WTC11 (cell line): ENCODE data around the gene NR3C2. TPM values are rescaled to one million over a fixed set of nuclear protein-coding genes. Genes with fewer than 3 reads are reported as not detected.

ENCODE experiments used
- ATAC-seq: fragments of 200-7000 bp; cut with Tn5 transposase; 2 replicates; pipeline ENCODE4 v1.10.0; 2021; ENCODE audit warnings: mild to moderate bottlenecking, moderate library complexity
- CTCF ChIA-PET: fragments of 300-600 bp; sonication (Branson Sonifier 250); formaldehyde crosslinking; loops from one replicate; lab custom pipeline; 2021; ENCODE audit warnings: antibody characterized with exemption; lab: Charles Lee
- POLR2A ChIA-PET: fragments of 350-600 bp; sonication (Branson Sonifier 250); formaldehyde crosslinking; loops from one replicate; lab custom pipeline; 2021; ENCODE audit warnings: antibody characterized with exemption; lab: Charles Lee
- DNase-seq: peaks from one replicate; pipeline ENCODE4 v3.0.0; 2021; ENCODE audit warnings: low spot score
- H3K27ac Mint-ChIP-seq: 2 replicates; pipeline ENCODE4 v1.8.0; 2021; ENCODE audit warnings: mixed read lengths
- H3K27me3 Mint-ChIP-seq: 2 replicates; pipeline ENCODE4 v1.8.0; 2021; ENCODE audit warnings: low read depth, mild to moderate bottlenecking, moderate library complexity, mixed read lengths
- H3K36me3 Mint-ChIP-seq: 2 replicates; pipeline ENCODE4 v1.8.0; 2021; ENCODE audit warnings: mixed read lengths
- H3K4me1 Mint-ChIP-seq: 2 replicates; pipeline ENCODE4 v1.8.0; 2022; ENCODE audit warnings: mixed read lengths
- H3K4me3 Mint-ChIP-seq: 2 replicates; pipeline ENCODE4 v1.8.0; 2021; ENCODE audit warnings: mild to moderate bottlenecking, moderate library complexity, mixed read lengths
- H3K9me3 Mint-ChIP-seq: 2 replicates; pipeline ENCODE4 v1.8.0; 2021; ENCODE audit warnings: mixed read lengths
- AFF4 ChIP-seq: sonication (generic); formaldehyde crosslinking; IDR thresholded peaks from 2 replicates; pipeline ENCODE4 v1.8.1; 2023; ENCODE audit warnings: mild to moderate bottlenecking, missing genetic modification reagents, borderline replicate concordance
- ATF1 ChIP-seq: sonication (generic); formaldehyde crosslinking; IDR thresholded peaks from 2 replicates; pipeline ENCODE4 v1.8.1; 2023; ENCODE audit warnings: mild to moderate bottlenecking, moderate library complexity, missing genetic modification reagents
- E2F4 ChIP-seq: sonication (generic); formaldehyde crosslinking; IDR thresholded peaks from 2 replicates; pipeline ENCODE4 v1.8.1; 2022; ENCODE audit warnings: low read depth, mild to moderate bottlenecking, moderate library complexity, missing genetic modification reagents, borderline replicate concordance
- E2F5 ChIP-seq: sonication (generic); formaldehyde crosslinking; IDR thresholded peaks from 2 replicates; pipeline ENCODE4 v1.8.1; 2022; ENCODE audit warnings: mild to moderate bottlenecking, moderate library complexity, missing genetic modification reagents
- EMX1 ChIP-seq: fragments of 250-450 bp; sonication (Bioruptor Pico); IDR thresholded peaks from 2 replicates; pipeline ENCODE4 v1.8.0; 2021; ENCODE audit warnings: mild to moderate bottlenecking
- FOXJ3 ChIP-seq: sonication (generic); formaldehyde crosslinking; IDR thresholded peaks from 2 replicates; pipeline ENCODE4 v1.9.0; 2021; ENCODE audit warnings: missing genetic modification reagents, mild to moderate bottlenecking, borderline replicate concordance
- FOXK1 ChIP-seq: sonication (generic); formaldehyde crosslinking; IDR thresholded peaks from 2 replicates; pipeline ENCODE4 v1.8.0; 2022; ENCODE audit warnings: mild to moderate bottlenecking, moderate library complexity, missing genetic modification reagents
- GABPB1 ChIP-seq: sonication (generic); formaldehyde crosslinking; IDR thresholded peaks from 2 replicates; pipeline ENCODE4 v1.8.1; 2023; ENCODE audit warnings: mild to moderate bottlenecking, missing genetic modification reagents
- IRF2 ChIP-seq: sonication (generic); formaldehyde crosslinking; IDR thresholded peaks from 2 replicates; pipeline ENCODE4 v1.8.0; 2022; ENCODE audit warnings: low read depth, missing genetic modification reagents, borderline replicate concordance
- JUN ChIP-seq: sonication (generic); formaldehyde crosslinking; IDR thresholded peaks from 2 replicates; pipeline ENCODE4 v1.8.0; 2023; ENCODE audit warnings: mild to moderate bottlenecking, missing genetic modification reagents
- NFATC4 ChIP-seq: fragments of 250-450 bp; sonication (Bioruptor Pico); IDR thresholded peaks from 2 replicates; pipeline ENCODE4 v1.9.0; 2021; ENCODE audit warnings: mild to moderate bottlenecking
- SMAD4 ChIP-seq: sonication (generic); formaldehyde crosslinking; IDR thresholded peaks from 2 replicates; pipeline ENCODE4 v1.8.0; 2022; ENCODE audit warnings: mild to moderate bottlenecking, missing genetic modification reagents
- USF1 ChIP-seq: sonication (generic); formaldehyde crosslinking; IDR thresholded peaks from 2 replicates; pipeline ENCODE4 v1.8.0; 2022; ENCODE audit warnings: mild to moderate bottlenecking, missing genetic modification reagents
- ZNF121 ChIP-seq: sonication (generic); formaldehyde crosslinking; IDR thresholded peaks from 2 replicates; pipeline ENCODE4 v1.8.0; 2023; ENCODE audit warnings: missing genetic modification reagents
- ZNF423 ChIP-seq: fragments of 250-450 bp; sonication (Bioruptor Pico); IDR thresholded peaks from 2 replicates; pipeline ENCODE4 v2.1.2; 2022; ENCODE audit warnings: mild to moderate bottlenecking, moderate library complexity
- total RNA-seq: library from RNA; stranded (reverse); gene quantifications from 3 replicates; pipeline ENCODE4 v1.2.3, GENCODE V29; 2021
- TF ChIP-seq, protein P1 (sequence below): sonication (generic); formaldehyde crosslinking; IDR thresholded peaks from 2 replicates; pipeline ENCODE4 v1.8.1; 2023; ENCODE audit warnings: mild to moderate bottlenecking, missing genetic modification reagents
- TF ChIP-seq, protein P2 (sequence below): fragments of 250-450 bp; sonication (Bioruptor Pico); IDR thresholded peaks from 2 replicates; pipeline ENCODE4 v1.9.0; 2021; ENCODE audit warnings: mild to moderate bottlenecking, borderline replicate concordance
- TF ChIP-seq, protein P3 (sequence below): sonication (generic); formaldehyde crosslinking; conservative IDR thresholded peaks from 2 replicates; pipeline ENCODE4 v1.8.1; 2023; ENCODE audit warnings: mild to moderate bottlenecking, low read depth, missing genetic modification reagents, moderate library complexity

The NR3C2 gene
- total RNA-seq, 1 experiment from 2014 or later: 2.8 TPM

DNA sequence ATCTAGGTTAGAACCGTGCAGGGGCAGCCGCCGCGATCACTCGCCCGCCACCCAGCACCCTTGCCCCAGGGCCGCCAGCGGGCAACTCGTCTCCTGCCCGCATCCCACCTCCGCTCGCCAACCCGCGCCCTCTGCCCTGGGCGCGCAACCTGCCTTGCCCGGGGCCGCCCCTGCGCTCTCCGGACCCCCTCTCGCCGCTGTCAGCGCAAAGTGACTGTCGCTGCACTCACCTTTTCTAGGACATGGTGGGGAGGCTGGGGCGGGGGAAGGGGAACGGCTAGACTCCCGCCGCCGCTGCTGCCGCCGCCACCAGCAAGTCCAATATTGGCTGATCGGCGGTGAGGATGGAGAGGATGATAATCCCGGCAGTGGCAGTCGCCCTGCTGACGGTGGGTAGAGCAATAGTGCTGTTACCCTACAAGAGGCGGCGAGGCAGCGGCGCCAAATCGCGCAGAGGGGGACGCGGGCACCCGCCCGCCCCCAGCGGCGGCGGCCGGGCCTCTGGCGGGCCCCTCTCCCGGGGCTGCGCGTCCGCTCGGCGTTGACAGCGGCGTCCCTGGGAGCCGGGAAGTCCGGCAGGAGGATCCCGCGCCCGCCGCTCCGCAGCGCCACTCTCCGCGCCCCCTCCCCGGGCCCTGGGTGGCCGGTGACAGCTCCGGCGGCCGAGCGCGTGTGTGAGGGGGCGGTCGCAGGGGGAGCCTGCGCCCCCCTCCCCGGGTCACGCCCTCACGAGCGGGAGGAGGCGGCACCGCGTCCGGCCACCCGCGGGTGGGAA, 2.3 kb upstream of the NR3C2 start:
- Mint-ChIP-seq H3K36me3 (no peaks in the 10 kb centered on the region), H3K27ac (no peak overlapping the region), H3K4me1 (peaks cover 22% of the 10 kb centered on the region), H3K9me3 (no peaks in the 10 kb centered on the region), H3K27me3 (peaks cover 60% of the 10 kb centered on the region), H3K4me3 (peak overlapping the region; percentile 96)
- TF ChIP-seq E2F5 (CRISPR knock-in tag) (no peak), GABPB1 (CRISPR knock-in tag) (no peak), ATF1 (no peak), JUN (CRISPR knock-in tag) (no peak), NFATC4 (no peak)
- TF ChIP-seq, protein P1, sequence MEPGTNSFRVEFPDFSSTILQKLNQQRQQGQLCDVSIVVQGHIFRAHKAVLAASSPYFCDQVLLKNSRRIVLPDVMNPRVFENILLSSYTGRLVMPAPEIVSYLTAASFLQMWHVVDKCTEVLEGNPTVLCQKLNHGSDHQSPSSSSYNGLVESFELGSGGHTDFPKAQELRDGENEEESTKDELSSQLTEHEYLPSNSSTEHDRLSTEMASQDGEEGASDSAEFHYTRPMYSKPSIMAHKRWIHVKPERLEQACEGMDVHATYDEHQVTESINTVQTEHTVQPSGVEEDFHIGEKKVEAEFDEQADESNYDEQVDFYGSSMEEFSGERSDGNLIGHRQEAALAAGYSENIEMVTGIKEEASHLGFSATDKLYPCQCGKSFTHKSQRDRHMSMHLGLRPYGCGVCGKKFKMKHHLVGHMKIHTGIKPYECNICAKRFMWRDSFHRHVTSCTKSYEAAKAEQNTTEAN: no peak
- TF ChIP-seq, protein P2, sequence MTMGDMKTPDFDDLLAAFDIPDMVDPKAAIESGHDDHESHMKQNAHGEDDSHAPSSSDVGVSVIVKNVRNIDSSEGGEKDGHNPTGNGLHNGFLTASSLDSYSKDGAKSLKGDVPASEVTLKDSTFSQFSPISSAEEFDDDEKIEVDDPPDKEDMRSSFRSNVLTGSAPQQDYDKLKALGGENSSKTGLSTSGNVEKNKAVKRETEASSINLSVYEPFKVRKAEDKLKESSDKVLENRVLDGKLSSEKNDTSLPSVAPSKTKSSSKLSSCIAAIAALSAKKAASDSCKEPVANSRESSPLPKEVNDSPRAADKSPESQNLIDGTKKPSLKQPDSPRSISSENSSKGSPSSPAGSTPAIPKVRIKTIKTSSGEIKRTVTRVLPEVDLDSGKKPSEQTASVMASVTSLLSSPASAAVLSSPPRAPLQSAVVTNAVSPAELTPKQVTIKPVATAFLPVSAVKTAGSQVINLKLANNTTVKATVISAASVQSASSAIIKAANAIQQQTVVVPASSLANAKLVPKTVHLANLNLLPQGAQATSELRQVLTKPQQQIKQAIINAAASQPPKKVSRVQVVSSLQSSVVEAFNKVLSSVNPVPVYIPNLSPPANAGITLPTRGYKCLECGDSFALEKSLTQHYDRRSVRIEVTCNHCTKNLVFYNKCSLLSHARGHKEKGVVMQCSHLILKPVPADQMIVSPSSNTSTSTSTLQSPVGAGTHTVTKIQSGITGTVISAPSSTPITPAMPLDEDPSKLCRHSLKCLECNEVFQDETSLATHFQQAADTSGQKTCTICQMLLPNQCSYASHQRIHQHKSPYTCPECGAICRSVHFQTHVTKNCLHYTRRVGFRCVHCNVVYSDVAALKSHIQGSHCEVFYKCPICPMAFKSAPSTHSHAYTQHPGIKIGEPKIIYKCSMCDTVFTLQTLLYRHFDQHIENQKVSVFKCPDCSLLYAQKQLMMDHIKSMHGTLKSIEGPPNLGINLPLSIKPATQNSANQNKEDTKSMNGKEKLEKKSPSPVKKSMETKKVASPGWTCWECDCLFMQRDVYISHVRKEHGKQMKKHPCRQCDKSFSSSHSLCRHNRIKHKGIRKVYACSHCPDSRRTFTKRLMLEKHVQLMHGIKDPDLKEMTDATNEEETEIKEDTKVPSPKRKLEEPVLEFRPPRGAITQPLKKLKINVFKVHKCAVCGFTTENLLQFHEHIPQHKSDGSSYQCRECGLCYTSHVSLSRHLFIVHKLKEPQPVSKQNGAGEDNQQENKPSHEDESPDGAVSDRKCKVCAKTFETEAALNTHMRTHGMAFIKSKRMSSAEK: no peak
- peak; percentile 56 for DNase-seq
- ChIA-PET CTCF (no interaction called here), POLR2A (no interaction called here)
- 0 out of 2 replicates have a peak, but pooled peaks have one; percentile 0 for ATAC-seq

DNA sequence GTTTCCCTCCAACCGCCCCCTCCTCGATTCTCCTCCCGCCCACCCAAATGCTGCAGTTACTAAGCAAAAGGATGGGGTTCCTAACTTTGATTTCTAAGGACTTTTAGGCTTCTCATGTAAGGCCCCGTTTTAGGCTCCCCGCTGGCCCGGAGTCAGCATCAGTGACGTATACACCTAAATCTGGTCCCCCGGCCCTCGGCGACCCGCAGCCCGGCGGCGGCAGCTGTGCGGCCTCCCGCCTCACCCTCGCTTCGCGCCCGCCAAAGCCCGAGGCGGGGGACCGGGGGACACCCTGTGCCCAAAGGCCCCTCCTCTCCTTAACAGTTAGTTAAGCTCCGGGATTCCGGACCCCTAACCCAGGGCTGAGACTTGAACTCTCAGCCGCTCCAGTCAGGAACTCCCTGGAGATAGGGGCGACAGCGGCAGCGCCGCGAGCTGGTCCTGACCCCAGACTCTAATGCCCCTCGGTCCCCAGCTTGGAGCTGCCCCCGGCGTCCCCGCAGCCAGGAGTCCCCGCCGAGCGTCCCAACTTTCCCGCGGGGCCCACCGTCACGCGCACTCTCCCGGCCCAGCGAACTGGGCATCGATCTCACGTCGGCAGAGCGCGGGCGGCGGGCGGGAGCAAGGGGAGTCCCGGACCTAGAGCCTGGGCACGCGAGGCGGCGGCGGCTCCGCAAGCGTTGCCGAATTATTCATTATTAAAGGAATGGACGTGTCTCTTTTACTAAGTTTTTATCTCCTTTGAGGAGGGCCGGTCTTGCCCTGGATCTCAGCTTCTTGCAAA, 1.5 kb upstream of the NR3C2 start:
- Mint-ChIP-seq H3K27me3 (peaks cover 60% of the 10 kb centered on the region), H3K4me3 (peak overlapping the region; percentile 96), H3K36me3 (no peaks in the 10 kb centered on the region), H3K9me3 (no peaks in the 10 kb centered on the region), H3K27ac (no peak overlapping the region), H3K4me1 (peaks cover 26% of the 10 kb centered on the region)
- POLR2A ChIA-PET: interaction anchor here (0.6 kb wide), 2 partner anchors 260 to 374 kb away, joined by 3 read pairs; no protein-coding TSS in a partner anchor
- ATAC-seq (no peak), DNase-seq (peak; percentile 28)
- TF ChIP-seq USF1 (CRISPR knock-in tag) (no peak), SMAD4 (no peak), EMX1 (CRISPR knock-in tag) (no peak), AFF4 (CRISPR knock-in tag) (no peak), FOXK1 (CRISPR knock-in tag) (no peak), ZNF121 (CRISPR knock-in tag) (no peak), ZNF423 (CRISPR knock-in tag) (no peak), IRF2 (CRISPR knock-in tag) (no peak), FOXJ3 (no peak), E2F4 (no peak)
- TF ChIP-seq, protein P3, sequence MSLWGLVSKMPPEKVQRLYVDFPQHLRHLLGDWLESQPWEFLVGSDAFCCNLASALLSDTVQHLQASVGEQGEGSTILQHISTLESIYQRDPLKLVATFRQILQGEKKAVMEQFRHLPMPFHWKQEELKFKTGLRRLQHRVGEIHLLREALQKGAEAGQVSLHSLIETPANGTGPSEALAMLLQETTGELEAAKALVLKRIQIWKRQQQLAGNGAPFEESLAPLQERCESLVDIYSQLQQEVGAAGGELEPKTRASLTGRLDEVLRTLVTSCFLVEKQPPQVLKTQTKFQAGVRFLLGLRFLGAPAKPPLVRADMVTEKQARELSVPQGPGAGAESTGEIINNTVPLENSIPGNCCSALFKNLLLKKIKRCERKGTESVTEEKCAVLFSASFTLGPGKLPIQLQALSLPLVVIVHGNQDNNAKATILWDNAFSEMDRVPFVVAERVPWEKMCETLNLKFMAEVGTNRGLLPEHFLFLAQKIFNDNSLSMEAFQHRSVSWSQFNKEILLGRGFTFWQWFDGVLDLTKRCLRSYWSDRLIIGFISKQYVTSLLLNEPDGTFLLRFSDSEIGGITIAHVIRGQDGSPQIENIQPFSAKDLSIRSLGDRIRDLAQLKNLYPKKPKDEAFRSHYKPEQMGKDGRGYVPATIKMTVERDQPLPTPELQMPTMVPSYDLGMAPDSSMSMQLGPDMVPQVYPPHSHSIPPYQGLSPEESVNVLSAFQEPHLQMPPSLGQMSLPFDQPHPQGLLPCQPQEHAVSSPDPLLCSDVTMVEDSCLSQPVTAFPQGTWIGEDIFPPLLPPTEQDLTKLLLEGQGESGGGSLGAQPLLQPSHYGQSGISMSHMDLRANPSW (CRISPR knock-in tag): no peak
- CTCF ChIA-PET: no interaction called here
